Thyroid gland (tissue), 4 donors: ENCODE measurements around the gene TMPRSS6. TPM values are rescaled to one million over a fixed set of nuclear protein-coding genes. Genes with fewer than 3 reads are reported as not detected.

Experiments
- DNase-seq, 2 donors: peaks; one replicate each; pipeline ENCODE4 v3.0.0-alpha.2; 2019
- H3K27ac ChIP-seq, 3 donors: fragments of 200-600 bp; sonication (generic); 1 replicate in 2 of 3; 2 replicates in 1 of 3; pipeline ENCODE4 v1.5.1; 2016 to 2019; ENCODE audit warnings: mild to moderate bottlenecking in 1 of 3, moderate library complexity in 1 of 3
- H3K27me3 ChIP-seq: fragments of 200-600 bp; sonication (generic); one replicate; pipeline ENCODE4 v1.5.1; 2019
- H3K36me3 ChIP-seq, 2 donors: fragments of 200-600 bp; sonication (generic); one replicate each; pipeline ENCODE4 v1.5.1; 2016 to 2019
- H3K4me1 ChIP-seq, 2 donors: fragments of 200-600 bp; sonication (generic); one replicate each; pipeline ENCODE4 v1.5.1; 2017 to 2019
- H3K4me3 ChIP-seq, 3 donors: fragments of 200-600 bp; sonication (generic); replicated peaks in 1 of 3; 1 replicate in 2 of 3; 2 replicates in 1 of 3; pipeline ENCODE4 v1.5.1; 2016; ENCODE audit warnings: mild to moderate bottlenecking in 1 of 3
- H3K9me3 ChIP-seq: fragments of 200-600 bp; sonication (generic); one replicate; pipeline ENCODE4 v1.5.1; 2017
- POLR2A ChIP-seq, 2 donors: fragments of 450-650 bp; IDR thresholded peaks; one replicate each; pipeline ENCODE4 v1.6.1; 2017; ENCODE audit warnings: antibody characterized with exemption in 2 of 2, mild to moderate bottlenecking in 2 of 2, moderate library complexity in 1 of 2
- WGBS, 2 donors: methylation state at CpG; one replicate each; pipeline ENCODE4 v1.1.5; 2017; 5-methylcytosine and 5-hydroxymethylcytosine counted together
- intact Hi-C: fragments of 100-400 bp; cut with DNase I; formaldehyde crosslinking; loops from one replicate; pipeline ENCODE4 v1.15.1; 2023
- total RNA-seq, 4 donors: library from RNA; depleted of rRNA; stranded (reverse); fragments of >200 nt; gene quantifications; one replicate each; pipeline ENCODE4 v1.2.3, GENCODE V29; 2016
- TF ChIP-seq, protein P1 (sequence below), 6 experiments: fragments of 200-600 bp in 3 of 6; fragments of 450-650 bp in 3 of 6; sonication (generic) in 3 of 6; IDR thresholded peaks; one replicate each; pipeline ENCODE4 v1.5.1; 2016 to 2019; ENCODE audit warnings: antibody characterized with exemption in 6 of 6, mild to moderate bottlenecking in 2 of 6, inconsistent platforms in 1 of 6, moderate library complexity in 1 of 6

The TMPRSS6 gene
- total RNA-seq, 4 donors from 2014 or later = 0.50 TPM; not detected in 3

DNA sequence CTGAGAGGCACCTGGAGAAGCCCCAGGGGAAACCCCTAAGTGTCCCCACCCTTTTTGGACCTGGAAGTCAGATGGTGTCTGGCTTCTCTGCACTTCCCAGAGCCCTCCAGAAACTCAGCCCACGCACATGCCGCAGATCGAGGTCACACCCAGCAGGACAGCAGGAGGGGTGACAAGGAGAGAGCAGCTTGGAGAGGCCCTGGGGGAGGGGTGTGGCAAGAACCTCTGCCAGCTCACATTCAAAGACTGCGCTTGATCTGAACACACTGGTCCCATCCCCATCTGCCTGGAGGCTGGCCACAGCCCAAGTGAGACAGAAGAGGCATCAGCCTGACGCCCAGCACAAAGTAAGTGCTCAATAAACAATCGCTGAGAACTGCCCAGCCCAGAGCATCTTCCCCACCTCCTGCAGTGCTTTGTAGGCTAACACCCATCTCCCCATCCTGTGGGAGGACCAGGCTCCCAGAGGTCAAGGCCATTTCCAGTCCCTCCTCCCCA lies 21.4 kb downstream of the TMPRSS6 start:
- TF ChIP-seq, protein P1, sequence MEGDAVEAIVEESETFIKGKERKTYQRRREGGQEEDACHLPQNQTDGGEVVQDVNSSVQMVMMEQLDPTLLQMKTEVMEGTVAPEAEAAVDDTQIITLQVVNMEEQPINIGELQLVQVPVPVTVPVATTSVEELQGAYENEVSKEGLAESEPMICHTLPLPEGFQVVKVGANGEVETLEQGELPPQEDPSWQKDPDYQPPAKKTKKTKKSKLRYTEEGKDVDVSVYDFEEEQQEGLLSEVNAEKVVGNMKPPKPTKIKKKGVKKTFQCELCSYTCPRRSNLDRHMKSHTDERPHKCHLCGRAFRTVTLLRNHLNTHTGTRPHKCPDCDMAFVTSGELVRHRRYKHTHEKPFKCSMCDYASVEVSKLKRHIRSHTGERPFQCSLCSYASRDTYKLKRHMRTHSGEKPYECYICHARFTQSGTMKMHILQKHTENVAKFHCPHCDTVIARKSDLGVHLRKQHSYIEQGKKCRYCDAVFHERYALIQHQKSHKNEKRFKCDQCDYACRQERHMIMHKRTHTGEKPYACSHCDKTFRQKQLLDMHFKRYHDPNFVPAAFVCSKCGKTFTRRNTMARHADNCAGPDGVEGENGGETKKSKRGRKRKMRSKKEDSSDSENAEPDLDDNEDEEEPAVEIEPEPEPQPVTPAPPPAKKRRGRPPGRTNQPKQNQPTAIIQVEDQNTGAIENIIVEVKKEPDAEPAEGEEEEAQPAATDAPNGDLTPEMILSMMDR (IDR thresholded peaks at IDR 0.05) = no peak
- no peak for TF ChIP-seq POLR2A (IDR thresholded peaks at IDR 0.05)
- Histone ChIP-seq H3K4me3 (no peak overlapping the region), H3K9me3 (no peaks in the 10 kb centered on the region), H3K36me3 (no peaks in the 10 kb centered on the region), H3K27me3 (no peaks in the 10 kb centered on the region), H3K27ac (no peak overlapping the region), H3K4me1 (no peaks in the 10 kb centered on the region)
- intact Hi-C loops = no loop called here
- WGBS, 2 donors = 41 to 54% methylated on average over 6 of the region's 6 CpGs
- peak in 1 of 2 donors; percentile 16 for DNase-seq

DNA sequence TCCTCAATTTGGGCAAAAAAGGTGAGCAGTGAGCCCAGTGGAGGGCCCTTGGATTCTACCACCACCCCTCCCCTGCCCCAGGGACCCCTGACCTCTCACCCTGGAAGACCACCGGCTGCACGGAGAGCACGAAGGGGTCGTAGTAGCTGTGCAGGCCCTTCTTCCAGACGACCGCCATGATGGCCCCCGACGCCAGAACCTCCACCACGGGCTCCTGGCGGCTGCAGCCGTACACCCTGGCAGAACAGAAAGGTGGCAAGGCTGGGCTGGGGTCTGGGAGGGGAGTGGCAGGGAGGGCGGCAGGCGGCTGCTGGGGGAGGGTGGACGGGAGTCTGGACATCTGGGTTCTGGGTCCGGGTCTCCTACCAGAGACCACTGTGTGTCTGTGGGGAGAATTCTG lies 23.3 kb downstream of the TMPRSS6 start:
- TF ChIP-seq POLR2A (IDR thresholded peaks at IDR 0.05) = no peak
- TF ChIP-seq, protein P1 (IDR thresholded peaks at IDR 0.05) = no peak
- no peaks in the 10 kb centered on the region for H3K4me1 ChIP-seq
- DNase-seq = no peak
- no peaks in the 10 kb centered on the region for H3K36me3 ChIP-seq
- intact Hi-C loops = no loop called here
- H3K9me3 ChIP-seq = no peaks in the 10 kb centered on the region
- 73 to 87% methylated on average over 13 to 15 of the region's 15 CpGs for WGBS, 2 donors
- no peak overlapping the region for H3K4me3 ChIP-seq
- no peak overlapping the region for H3K27ac ChIP-seq
- no peaks in the 10 kb centered on the region for H3K27me3 ChIP-seq

DNA sequence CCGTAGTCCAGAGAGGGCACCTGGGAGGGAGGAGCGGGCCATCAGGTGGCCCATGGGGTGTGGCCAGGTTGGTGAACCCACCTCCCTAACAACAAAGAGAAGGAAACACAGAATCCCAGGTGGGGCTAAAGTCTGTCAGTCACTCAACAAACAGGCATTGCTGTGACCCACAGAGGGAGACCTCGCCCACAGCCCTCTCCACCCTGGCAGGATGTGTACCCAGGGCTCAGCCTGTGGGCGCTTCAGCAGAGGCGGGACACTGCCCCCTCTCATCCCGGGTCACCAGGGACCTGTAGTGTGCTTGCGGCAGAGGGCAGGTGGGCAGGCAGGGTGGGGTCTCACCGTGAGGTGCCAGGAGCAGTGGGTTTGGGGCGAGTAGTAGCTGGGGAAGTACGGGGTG lies 25.1 kb downstream of the TMPRSS6 start:
- 80 to 88% methylated on average over 9 to 10 of the region's 10 CpGs for WGBS, 2 donors
- H3K27me3 ChIP-seq = no peaks in the 10 kb centered on the region
- TF ChIP-seq, protein P1 (IDR thresholded peaks at IDR 0.05) = no peak
- no peak for TF ChIP-seq POLR2A (IDR thresholded peaks at IDR 0.05)
- H3K4me1 ChIP-seq = no peaks in the 10 kb centered on the region
- no peaks in the 10 kb centered on the region for H3K9me3 ChIP-seq
- intact Hi-C loops = no loop called here
- no peak overlapping the region for H3K27ac ChIP-seq
- DNase-seq = no peak
- no peak overlapping the region for H3K4me3 ChIP-seq
- no peaks in the 10 kb centered on the region for H3K36me3 ChIP-seq

DNA sequence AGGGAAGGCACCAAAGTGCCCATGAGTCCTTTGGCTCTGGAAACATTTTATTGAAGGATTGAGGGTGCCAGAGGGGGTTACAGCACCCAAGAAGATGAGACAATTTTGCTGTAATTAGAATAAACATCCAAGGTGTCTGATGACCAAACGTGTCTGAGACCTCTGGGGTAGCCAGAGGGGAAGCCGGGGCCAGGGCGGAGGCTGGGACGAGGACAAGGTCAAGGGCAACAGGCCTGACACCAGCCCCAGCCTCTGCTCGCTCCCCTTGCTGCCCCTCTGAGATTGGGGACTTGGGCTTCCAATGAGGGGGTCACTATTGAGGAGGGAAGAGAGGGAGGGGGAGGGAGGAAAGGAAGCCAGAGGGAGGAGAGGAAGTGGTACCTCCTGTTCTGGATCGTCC lies 25.6 kb downstream of the TMPRSS6 start:
- intact Hi-C loops = no loop called here
- TF ChIP-seq POLR2A (IDR thresholded peaks at IDR 0.05) = no peak
- TF ChIP-seq, protein P1 (IDR thresholded peaks at IDR 0.05) = no peak
- Histone ChIP-seq H3K4me3 (no peak overlapping the region), H3K27ac (no peak overlapping the region), H3K4me1 (no peaks in the 10 kb centered on the region), H3K27me3 (no peaks in the 10 kb centered on the region), H3K9me3 (no peaks in the 10 kb centered on the region), H3K36me3 (no peaks in the 10 kb centered on the region)
- WGBS, 2 donors = 82 to 85% methylated on average over 6 of the region's 6 CpGs
- DNase-seq = no peak

DNA sequence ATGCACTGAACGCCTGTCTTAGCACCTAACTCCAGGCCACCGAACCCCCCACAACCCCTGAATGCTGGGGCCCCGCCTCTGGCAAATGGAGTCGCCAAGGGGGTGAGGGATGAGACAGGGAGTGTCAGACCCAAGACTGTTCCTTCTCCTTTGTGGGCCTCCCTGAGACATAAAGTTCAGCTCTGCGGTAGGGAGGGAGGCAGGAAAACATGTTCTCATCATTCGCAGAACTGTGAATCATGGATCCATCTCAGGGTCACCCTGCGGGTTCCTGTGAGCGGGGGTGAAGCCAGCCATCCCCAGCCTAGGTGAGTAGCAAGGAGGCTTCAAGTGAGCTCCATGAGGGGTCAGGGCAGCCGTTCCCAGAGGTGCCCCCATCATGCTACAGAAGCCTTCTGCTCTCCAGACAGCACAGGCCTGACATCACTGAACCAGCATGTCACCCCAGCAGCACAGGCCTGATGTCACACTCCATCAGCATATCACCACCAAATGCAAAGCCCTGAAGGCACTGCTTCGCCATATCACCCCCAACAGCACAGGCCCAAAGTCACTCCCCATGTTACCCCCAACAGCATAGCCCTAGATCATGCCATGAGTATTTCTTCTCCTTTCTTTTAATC lies 27.2 kb downstream of the TMPRSS6 start:
- Histone ChIP-seq H3K27me3 (no peaks in the 10 kb centered on the region), H3K9me3 (no peaks in the 10 kb centered on the region), H3K27ac (no peak overlapping the region), H3K4me1 (no peaks in the 10 kb centered on the region), H3K4me3 (no peak overlapping the region), H3K36me3 (no peaks in the 10 kb centered on the region)
- no peak for TF ChIP-seq POLR2A (IDR thresholded peaks at IDR 0.05)
- TF ChIP-seq, protein P1 (IDR thresholded peaks at IDR 0.05) = no peak
- WGBS, 2 donors = 96 to 97% methylated on average over 2 to 7 of the region's 10 CpGs
- intact Hi-C loops = no loop called here
- DNase-seq = no peak
